H7 (cell line): Measurements from ENCODE around the gene PLPPR3. TPM values are rescaled to one million over a fixed set of nuclear protein-coding genes. Genes with fewer than 3 reads are reported as not detected.

Experiments
- DNase-seq: peaks from one replicate; pipeline ENCODE4 v3.0.0; 2012
- H3K27me3 ChIP-seq: 2 replicates; pipeline ENCODE4 v1.6.0; 2011; ENCODE audit warnings: mild to moderate bottlenecking, low read length; ENCODE audit not compliant: control insufficient read depth, insufficient read depth
- H3K36me3 ChIP-seq: replicated peaks from 2 replicates; pipeline ENCODE4 v1.5.1; 2011; ENCODE audit warnings: low read length; ENCODE audit not compliant: control insufficient read depth, insufficient read depth
- H3K4me3 ChIP-seq: 2 replicates; pipeline ENCODE4 v1.5.1; 2011; ENCODE audit warnings: low read depth, mild to moderate bottlenecking, control low read depth, low read length, moderate library complexity; ENCODE audit not compliant: insufficient read depth
- total RNA-seq: library from RNA; depleted of rRNA; stranded (reverse); fragments of >200 nt; shearing (Covaris generic); gene quantifications from 2 replicates; pipeline ENCODE4 v1.2.3, GENCODE V29; 2014; rRNA removed

PLPPR3 gene
- 52.0 and 53.8 TPM in 2 replicates for total RNA-seq

DNA sequence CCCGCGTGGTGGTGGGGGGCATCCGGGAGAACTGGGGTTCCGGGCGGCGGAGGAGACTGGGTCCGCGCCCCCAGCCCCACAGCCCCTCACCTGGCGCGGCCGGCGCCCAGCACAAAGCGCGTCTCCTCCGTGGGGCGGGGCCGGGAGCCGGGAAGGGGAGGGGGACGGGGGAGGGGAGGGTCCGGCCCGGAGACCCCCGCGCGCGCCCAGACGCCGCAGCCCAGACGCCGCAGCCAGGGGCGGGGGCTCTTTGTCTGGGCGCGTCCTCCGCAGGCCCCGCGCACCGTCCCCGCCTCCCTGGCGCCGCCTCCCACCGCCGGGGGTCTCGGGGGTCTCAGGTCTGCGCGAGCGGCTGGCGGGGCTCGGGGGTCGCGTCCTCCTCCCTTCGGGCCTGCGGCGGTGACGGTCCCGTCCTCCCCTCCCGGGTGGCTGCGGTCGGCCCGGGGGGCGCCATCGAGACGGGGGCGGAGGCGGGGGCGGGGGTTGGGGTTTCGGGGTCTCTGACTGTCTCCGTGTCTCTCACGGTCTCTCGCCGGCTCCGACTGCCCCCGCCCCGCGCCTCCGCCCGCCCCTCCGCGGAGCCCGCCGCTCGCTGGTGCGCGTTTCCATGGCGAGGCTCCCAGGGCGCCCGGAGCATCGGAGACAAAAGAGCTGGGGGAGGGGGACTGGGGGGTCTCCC lies at the start of gene PLPPR3:
Gene PLPPR3 (minus strand): TSS at position 131 of the 679 bp plus-strand sequence. CDS start 396 bp downstream, outside the sequence.
- H3K36me3 ChIP-seq = no peaks in the 10 kb centered on the region; the same call in 1 of the 2 replicates
- peak within 1 kb of the TSS; percentile 66 for H3K4me3 ChIP-seq
- peak; percentile 97 for DNase-seq

GRCh38 chr19:870963-871401 lies 49.2 kb upstream of the PLPPR3 start:
- no peaks in the 10 kb centered on the region; the same call in 1 of the 2 replicates for H3K36me3 ChIP-seq
- H3K27me3 ChIP-seq = no peaks in the 10 kb centered on the region
- no peak overlapping the region for H3K4me3 ChIP-seq
- peak; percentile 71 for DNase-seq

More for the DNA sequence above, at the start of gene PLPPR3:
- no peaks in the 10 kb centered on the region; the same call in 1 of the 2 replicates for H3K27me3 ChIP-seq

GRCh38 chr19:870314-870713 lies 48.6 kb upstream of the PLPPR3 start:
- no peak for DNase-seq
- H3K36me3 ChIP-seq = no peaks in the 10 kb centered on the region; the same call in 1 of the 2 replicates
- no peak overlapping the region for H3K4me3 ChIP-seq
- no peaks in the 10 kb centered on the region for H3K27me3 ChIP-seq

GRCh38 chr19:869245-870177 lies 47.8 kb upstream of the PLPPR3 start:
- DNase-seq = no peak
- no peaks in the 10 kb centered on the region for H3K27me3 ChIP-seq

DNA sequence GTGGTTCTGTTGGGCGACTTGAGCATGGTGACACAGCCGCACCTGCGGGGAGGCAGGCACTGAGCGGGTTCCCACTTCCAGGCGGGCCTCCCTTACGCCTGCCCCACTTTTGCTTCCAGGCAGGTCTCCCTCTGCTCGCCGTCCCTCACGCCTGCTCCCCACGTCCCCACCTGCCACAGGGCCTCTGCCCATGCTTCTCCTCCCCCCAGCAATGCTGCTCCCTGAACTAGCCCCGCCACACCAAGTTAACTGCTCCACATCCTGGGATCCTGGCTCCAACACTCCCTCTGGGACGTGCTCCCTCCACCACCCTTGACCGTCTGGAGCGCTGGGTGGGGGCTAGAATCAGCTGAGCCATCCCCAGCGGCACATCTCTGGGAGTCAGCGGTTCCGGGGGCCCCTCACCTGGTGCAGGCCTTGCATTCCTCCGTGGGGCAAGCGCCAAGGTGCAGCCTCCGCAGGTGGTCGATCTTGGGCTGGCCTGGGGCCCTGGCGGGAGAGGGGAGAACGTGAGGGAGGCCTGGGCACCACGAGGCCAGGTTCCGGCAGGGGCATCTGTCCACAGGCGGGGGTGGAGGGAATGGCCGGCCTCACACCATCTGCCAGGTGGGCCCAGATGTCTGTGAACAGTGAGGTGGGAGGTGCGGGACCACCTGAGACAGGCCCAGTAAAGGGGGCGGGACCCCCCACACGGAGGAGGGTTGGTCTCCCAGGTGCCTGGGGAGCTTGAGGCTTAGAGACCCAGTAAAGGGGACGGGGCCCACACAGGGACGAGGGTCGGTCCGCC lies 46.9 kb upstream of the PLPPR3 start:
- H3K4me3 ChIP-seq = no peak overlapping the region
- H3K27me3 ChIP-seq = peaks cover 2% of the 10 kb centered on the region; the same call in 1 of the 2 replicates
- DNase-seq = no peak
- H3K36me3 ChIP-seq = no peaks in the 10 kb centered on the region; the same call in 1 of the 2 replicates

More at GRCh38 chr19:869245-870177, 47.8 kb upstream of the PLPPR3 start:
- no peak overlapping the region for H3K4me3 ChIP-seq
- H3K36me3 ChIP-seq = no peaks in the 10 kb centered on the region; the same call in 1 of the 2 replicates

GRCh38 chr19:867855-868457 lies 46.2 kb upstream of the PLPPR3 start:
- Histone ChIP-seq H3K27me3 (peaks cover 6% of the 10 kb centered on the region; the same call in 1 of the 2 replicates), H3K36me3 (no peaks in the 10 kb centered on the region), H3K4me3 (no peak overlapping the region)
- DNase-seq = no peak

DNA sequence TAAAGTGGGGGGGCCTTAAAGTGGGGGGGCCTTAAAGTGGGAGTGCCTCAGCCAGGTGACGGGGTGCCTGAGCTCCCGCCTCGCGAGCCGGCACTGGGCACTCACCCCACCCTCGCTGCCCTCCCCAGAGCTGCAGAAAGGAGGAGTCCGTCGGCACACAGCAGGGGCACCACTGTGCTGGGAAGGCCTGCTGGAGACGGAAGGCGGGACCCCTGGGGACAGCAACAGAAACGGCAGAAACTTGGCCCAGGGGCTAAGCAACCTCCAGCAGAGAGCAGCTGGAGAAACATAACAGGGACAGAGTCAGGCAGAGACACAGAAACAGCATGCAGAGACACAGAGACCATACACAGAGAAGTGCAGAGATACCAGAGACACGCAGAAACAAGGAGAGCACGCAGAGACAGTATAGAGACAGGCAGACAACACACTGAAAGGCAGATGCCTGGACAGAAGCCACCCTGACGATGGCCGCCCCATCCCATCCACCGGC lies 45.6 kb upstream of the PLPPR3 start:
- DNase-seq = peak; percentile 77
- Histone ChIP-seq H3K36me3 (no peaks in the 10 kb centered on the region), H3K27me3 (peaks cover 6% of the 10 kb centered on the region; the same call in 1 of the 2 replicates), H3K4me3 (no peak overlapping the region)

- peaks cover 6% of the 10 kb centered on the region; the same call in 1 of the 2 replicates for H3K27me3 ChIP-seq
- no peak overlapping the region; the same call in 1 of the 2 replicates for H3K4me3 ChIP-seq
- H3K36me3 ChIP-seq = no peaks in the 10 kb centered on the region
- DNase-seq = peak; percentile 74
These were observed 45.1 kb upstream of the PLPPR3 start for GRCh38 chr19:866769-867300.

DNA sequence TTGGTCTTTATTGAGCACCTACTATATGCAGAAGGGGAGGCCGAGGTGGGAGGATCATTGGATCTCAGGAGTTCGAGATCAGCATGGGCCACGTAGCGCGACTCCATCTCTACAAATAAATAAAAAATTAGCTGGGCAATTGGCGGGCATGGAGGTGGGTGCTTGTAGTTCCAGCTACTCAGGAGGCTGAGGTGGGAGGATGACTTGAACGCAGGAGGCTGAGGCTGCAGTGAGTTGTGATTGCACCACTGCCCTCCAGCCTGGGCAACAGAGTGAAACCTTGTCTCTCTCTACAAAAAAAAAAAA lies 41.5 kb upstream of the PLPPR3 start:
- H3K4me3 ChIP-seq = peak overlapping the region; percentile 50; the same call in 1 of the 2 replicates

DNA sequence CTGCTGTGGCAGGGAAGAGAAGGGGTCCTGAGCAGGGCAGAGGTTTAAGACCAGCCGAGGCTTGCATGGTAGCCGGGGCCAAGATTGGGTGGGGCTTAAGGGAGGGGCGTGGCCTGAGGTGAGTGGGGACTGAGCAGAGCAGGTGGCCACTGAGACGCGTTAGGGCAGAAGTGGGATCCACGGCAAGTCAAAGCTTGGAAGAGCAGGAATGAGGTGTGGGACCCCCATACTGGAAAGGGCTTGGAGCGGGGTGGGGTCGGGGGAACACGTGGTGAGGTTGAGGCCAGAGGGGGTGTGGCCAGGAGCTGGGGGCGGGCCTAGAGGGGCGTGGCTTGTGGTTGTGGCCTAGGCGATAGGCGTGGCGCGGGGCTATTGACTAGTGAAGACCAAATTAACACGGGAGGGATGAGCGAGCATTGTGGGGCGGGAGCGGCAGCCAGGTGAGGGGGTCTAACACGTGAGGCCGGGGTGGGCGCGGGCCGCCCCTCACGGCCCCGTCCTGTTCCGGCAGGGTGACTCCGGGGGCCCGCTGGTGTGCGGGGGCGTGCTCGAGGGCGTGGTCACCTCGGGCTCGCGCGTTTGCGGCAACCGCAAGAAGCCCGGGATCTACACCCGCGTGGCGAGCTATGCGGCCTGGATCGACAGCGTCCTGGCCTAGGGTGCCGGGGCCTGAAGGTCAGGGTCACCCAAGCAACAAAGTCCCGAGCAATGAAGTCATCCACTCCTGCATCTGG lies 41.0 kb upstream of the PLPPR3 start:
- no peaks in the 10 kb centered on the region for H3K36me3 ChIP-seq
- DNase-seq = peak; percentile 96
- peak overlapping the region; percentile 50 for H3K4me3 ChIP-seq
- peaks cover 28% of the 10 kb centered on the region for H3K27me3 ChIP-seq

More for the DNA sequence above, 41.5 kb upstream of the PLPPR3 start:
- Histone ChIP-seq H3K36me3 (no peaks in the 10 kb centered on the region), H3K27me3 (peaks cover 28% of the 10 kb centered on the region)
- no peak for DNase-seq

- Histone ChIP-seq H3K27me3 (peaks cover 28% of the 10 kb centered on the region), H3K4me3 (peak overlapping the region; percentile 50), H3K36me3 (no peaks in the 10 kb centered on the region)
- DNase-seq = peak; percentile 98
These were observed 40.2 kb upstream of the PLPPR3 start for GRCh38 chr19:861756-862580.

GRCh38 chr19:861141-861755 lies 39.5 kb upstream of the PLPPR3 start:
- Histone ChIP-seq H3K36me3 (no peaks in the 10 kb centered on the region), H3K4me3 (peak overlapping the region; percentile 32), H3K27me3 (peaks cover 28% of the 10 kb centered on the region)
- DNase-seq = peak; percentile 63
